ENCODE data around the gene PIMREG. TPM values are rescaled to one million over a fixed set of nuclear protein-coding genes. Genes with fewer than 3 reads are reported as not detected.

PIMREG gene
- total RNA-seq, 1 experiment from 2014 or later: 41.2 TPM

DNA sequence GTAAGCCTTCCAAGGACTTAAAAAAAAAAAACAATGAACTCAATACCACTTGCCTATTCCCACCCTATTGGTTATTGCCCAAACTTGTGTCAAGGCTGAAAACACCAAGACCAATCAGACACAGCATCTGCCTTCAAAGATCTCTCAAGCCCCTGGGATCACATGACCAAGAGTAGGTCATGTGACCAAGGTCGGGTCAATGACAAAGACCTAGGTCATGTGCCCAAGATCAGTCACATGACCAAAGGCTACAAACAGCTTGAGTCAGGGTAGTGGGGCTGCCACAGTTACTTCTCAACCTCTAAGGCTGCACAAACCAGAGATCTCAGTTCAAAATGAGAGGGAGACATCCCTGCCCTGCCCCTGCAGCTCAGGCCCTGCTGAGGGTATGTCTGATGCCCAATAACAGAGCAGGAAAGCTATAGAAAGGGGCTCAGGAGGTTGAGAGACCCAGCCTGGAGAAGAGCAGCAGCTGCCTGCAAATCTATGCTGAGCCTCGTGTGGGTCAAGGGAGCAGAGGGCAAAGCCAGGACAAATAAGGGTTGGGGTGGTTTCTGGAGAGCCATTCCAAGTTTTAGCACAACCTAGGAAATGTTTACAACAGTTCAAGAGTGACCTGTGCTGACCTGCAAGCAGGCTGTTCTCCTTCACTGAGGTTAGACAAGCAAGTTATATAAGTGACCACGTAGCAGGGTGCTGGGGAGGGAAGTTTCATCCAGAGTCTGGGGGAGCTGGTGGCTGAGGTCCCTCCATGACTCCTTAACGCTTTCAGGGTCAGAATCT lies 48.8 kb downstream of the PIMREG start:
- POLR2A ChIA-PET: no interaction called here
- ATAC-seq: no peak
- intact Hi-C loops (cut with micrococcal nuclease; ENCODE audit: unreplicated experiment): no loop called here

GRCh38 chr17:6494239-6494941 lies 50.1 kb downstream of the PIMREG start:
- no peaks in the 10 kb centered on the region for H3K4me1 ChIP-seq (ENCODE audit: control insufficient read depth, insufficient read depth, low read length)
- in situ Hi-C loops (cut with HindIII; ENCODE audit: low pct_unique_long_range_greater_than_20kb, low sequenced_read_pairs): no loop called here
- ChIA-PET CTCF (no interaction called here), POLR2A (no interaction called here)
- no TSS peak for BruUV-seq (replicated peaks)
- H3K27ac ChIP-seq (ENCODE audit: low read length): no peak overlapping the region
- DNase-seq (ENCODE audit: low read depth, low spot score): no peak
- H3K4me3 ChIP-seq (ENCODE audit: low read depth in 2 of 2, low read length in 2 of 2): no peak overlapping the region
- no peaks in the 10 kb centered on the region; the same call in 1 of the 2 replicates for H3K27me3 ChIP-seq (ENCODE audit: control insufficient read depth, insufficient read depth, low read length)
- no peaks in the 10 kb centered on the region for H3K9me3 ChIP-seq (ENCODE audit: control insufficient read depth, insufficient read depth, low read depth, low read length)
- intact Hi-C loops (cut with micrococcal nuclease; ENCODE audit: unreplicated experiment): no loop called here
- TF ChIP-seq REST (IDR thresholded peaks at IDR 0.05; ENCODE audit: insufficient read depth in 1 of 2, low read depth in 2 of 2, low read length in 1 of 2) (no peak), TCF7L2 (IDR thresholded peaks at IDR 0.05; ENCODE audit: low read depth, low read length) (no peak), SIN3A (IDR thresholded peaks at IDR 0.05; ENCODE audit: borderline replicate concordance, insufficient read depth, low read depth, low read length) (no peak), POLR2AphosphoS5 (IDR thresholded peaks at IDR 0.05; ENCODE audit: low read depth, low read length) (no peak)
- TF ChIP-seq, protein P1, sequence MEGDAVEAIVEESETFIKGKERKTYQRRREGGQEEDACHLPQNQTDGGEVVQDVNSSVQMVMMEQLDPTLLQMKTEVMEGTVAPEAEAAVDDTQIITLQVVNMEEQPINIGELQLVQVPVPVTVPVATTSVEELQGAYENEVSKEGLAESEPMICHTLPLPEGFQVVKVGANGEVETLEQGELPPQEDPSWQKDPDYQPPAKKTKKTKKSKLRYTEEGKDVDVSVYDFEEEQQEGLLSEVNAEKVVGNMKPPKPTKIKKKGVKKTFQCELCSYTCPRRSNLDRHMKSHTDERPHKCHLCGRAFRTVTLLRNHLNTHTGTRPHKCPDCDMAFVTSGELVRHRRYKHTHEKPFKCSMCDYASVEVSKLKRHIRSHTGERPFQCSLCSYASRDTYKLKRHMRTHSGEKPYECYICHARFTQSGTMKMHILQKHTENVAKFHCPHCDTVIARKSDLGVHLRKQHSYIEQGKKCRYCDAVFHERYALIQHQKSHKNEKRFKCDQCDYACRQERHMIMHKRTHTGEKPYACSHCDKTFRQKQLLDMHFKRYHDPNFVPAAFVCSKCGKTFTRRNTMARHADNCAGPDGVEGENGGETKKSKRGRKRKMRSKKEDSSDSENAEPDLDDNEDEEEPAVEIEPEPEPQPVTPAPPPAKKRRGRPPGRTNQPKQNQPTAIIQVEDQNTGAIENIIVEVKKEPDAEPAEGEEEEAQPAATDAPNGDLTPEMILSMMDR (IDR thresholded peaks at IDR 0.05): no peak
- no peak for ATAC-seq
- no peaks in the 10 kb centered on the region for H3K36me3 ChIP-seq (ENCODE audit: control insufficient read depth, insufficient read depth, low read length)

More for the DNA sequence above, 48.8 kb downstream of the PIMREG start:
- CTCF ChIA-PET: no interaction called here
- no peak for DNase-seq (ENCODE audit: low read depth, low spot score)
- BruUV-seq (replicated peaks): no TSS peak
- no peak overlapping the region for H3K4me3 ChIP-seq (ENCODE audit: low read depth in 2 of 2, low read length in 2 of 2)
- no peaks in the 10 kb centered on the region for H3K4me1 ChIP-seq (ENCODE audit: control insufficient read depth, insufficient read depth, low read length)
- in situ Hi-C loops (cut with HindIII; ENCODE audit: low pct_unique_long_range_greater_than_20kb, low sequenced_read_pairs): no loop called here
- TF ChIP-seq POLR2AphosphoS5 (IDR thresholded peaks at IDR 0.05; ENCODE audit: low read depth, low read length) (no peak), TCF7L2 (IDR thresholded peaks at IDR 0.05; ENCODE audit: low read depth, low read length) (no peak), SIN3A (IDR thresholded peaks at IDR 0.05; ENCODE audit: borderline replicate concordance, insufficient read depth, low read depth, low read length) (no peak), REST (IDR thresholded peaks at IDR 0.05; ENCODE audit: insufficient read depth in 1 of 2, low read depth in 2 of 2, low read length in 1 of 2) (no peak)
- TF ChIP-seq, protein P1 (IDR thresholded peaks at IDR 0.05): no peak
- no peaks in the 10 kb centered on the region; the same call in 1 of the 2 replicates for H3K27me3 ChIP-seq (ENCODE audit: control insufficient read depth, insufficient read depth, low read length)
- no peak overlapping the region for H3K27ac ChIP-seq (ENCODE audit: low read length)
- H3K36me3 ChIP-seq (ENCODE audit: control insufficient read depth, insufficient read depth, low read length): no peaks in the 10 kb centered on the region
- H3K9me3 ChIP-seq (ENCODE audit: control insufficient read depth, insufficient read depth, low read depth, low read length): no peaks in the 10 kb centered on the region
